HepG2 (cell line): ENCODE measurements around the gene SLC25A19. TPM values are rescaled to one million over a fixed set of nuclear protein-coding genes. Genes with fewer than 3 reads are reported as not detected.

Experiments
- E2F5 ChIP-seq: sonication (generic); formaldehyde crosslinking; conservative IDR thresholded peaks from 2 replicates; pipeline ENCODE4 v1.4.0; 2020; ENCODE audit warnings: missing genetic modification reagents
- FOXA1 ChIP-seq, 2 experiments: fragments of 450-650 bp in 1 of 2; sonication (generic) in 1 of 2; formaldehyde crosslinking in 1 of 2; IDR thresholded peaks; 2 replicates each; pipeline versions ENCODE4 v1.4.0 to v1.6.1; 2016 to 2020; ENCODE audit warnings: missing genetic modification reagents in 1 of 2
- FUBP1 ChIP-seq: sonication (generic); formaldehyde crosslinking; IDR thresholded peaks from 2 replicates; pipeline ENCODE4 v1.5.1; 2020; ENCODE audit warnings: missing genetic modification reagents, mild to moderate bottlenecking, borderline replicate concordance
- GABPB1 ChIP-seq: IDR thresholded peaks from 2 replicates; pipeline ENCODE4 v1.6.1; 2016; ENCODE audit warnings: mild to moderate bottlenecking, missing genetic modification reagents, moderate library complexity, missing compliant biosample characterization
- HMGXB4 ChIP-seq, 2 experiments: sonication (generic) in 1 of 2; formaldehyde crosslinking in 1 of 2; IDR thresholded peaks; 2 replicates each; pipeline versions ENCODE4 v1.4.0 to v1.6.1; 2018 to 2020; ENCODE audit warnings: missing genetic modification reagents in 2 of 2, borderline replicate concordance in 1 of 2, low read depth in 1 of 2, mild to moderate bottlenecking in 1 of 2, missing biosample characterization in 1 of 2
- HNRNPL ChIP-seq: fragments of 200-400 bp; formaldehyde crosslinking; IDR thresholded peaks from 2 replicates; pipeline ENCODE4 v1.6.1; 2017; ENCODE audit warnings: mild to moderate bottlenecking, low read depth, low read length
- IKZF5 ChIP-seq: IDR thresholded peaks from 2 replicates; pipeline ENCODE4 v1.6.1; 2018; ENCODE audit warnings: missing genetic modification reagents, mild to moderate bottlenecking, missing compliant biosample characterization
- LRRFIP1 ChIP-seq: sonication (generic); formaldehyde crosslinking; conservative IDR thresholded peaks from 2 replicates; pipeline ENCODE4 v1.4.0; 2020; ENCODE audit warnings: missing genetic modification reagents
- SSRP1 ChIP-seq: IDR thresholded peaks from 2 replicates; pipeline ENCODE4 v1.6.1; 2016; ENCODE audit warnings: control low read depth
- ZBTB37 ChIP-seq: sonication (generic); formaldehyde crosslinking; IDR thresholded peaks from 2 replicates; pipeline ENCODE4 v1.4.0; 2020; ENCODE audit warnings: mild to moderate bottlenecking, missing genetic modification reagents
- ZKSCAN5 ChIP-seq: sonication (generic); formaldehyde crosslinking; IDR thresholded peaks from 2 replicates; pipeline ENCODE4 v1.5.1; 2020; ENCODE audit warnings: mild to moderate bottlenecking, missing genetic modification reagents
- ZMYM4 ChIP-seq: sonication (generic); formaldehyde crosslinking; IDR thresholded peaks from 2 replicates; pipeline ENCODE4 v1.8.1; 2023; ENCODE audit warnings: mild to moderate bottlenecking, missing genetic modification reagents
- polyA plus RNA-seq, 8 experiments: library from polyadenylated mRNA; depleted of rRNA in 3 of 8; stranded (reverse) in 7 of 8; unstranded in 1 of 8; fragments of >200 nt; fragmentation: Illumina TruSeq in 4 of 8; extraction: Trizol in 4 of 8; gene quantifications; 2 replicates each; pipeline versions ENCODE4 v1.2.1 to v1.2.3, GENCODE V29; 2011 to 2016; ENCODE audit warnings: low read depth in 4 of 8, missing spikeins in 1 of 8, mixed read lengths in 1 of 8; ENCODE audit not compliant: insufficient read depth in 1 of 8
- total RNA-seq, 5 experiments: library from RNA; depleted of rRNA; stranded (reverse); fragments of >200 nt; fragmentation: Illumina TruSeq; extraction: Trizol; gene quantifications; 2 replicates each; pipeline ENCODE4 v1.2.3, GENCODE V29; 2016; ENCODE audit warnings: low read depth in 1 of 5

Gene SLC25A19
- total and polyA plus RNA-seq, 2 of the 13 experiments (the other 11 are each of a cell fraction or from before 2014, with no cell fraction given): 24.4 to 41.4 TPM

- TF ChIP-seq LRRFIP1 (CRISPR knock-in tag) (no peak), ZKSCAN5 (CRISPR knock-in tag) (no peak), ZMYM4 (CRISPR knock-in tag) (0 out of 2 replicates have a peak, but pooled peaks have one; percentile 33), FUBP1 (CRISPR knock-in tag) (no peak), HNRNPL (peak; percentile 47; the same call in 1 of the 2 replicates), IKZF5 (no peak), E2F5 (CRISPR knock-in tag) (no peak), SSRP1 (CRISPR knock-in tag) (0 out of 2 replicates have a peak, but pooled peaks have one; percentile 28), GABPB1 (peak; percentile 22; the same call in 1 of the 2 replicates), HMGXB4 (CRISPR knock-in tag; IDR thresholded peaks at IDR 0.05; ENCODE audit: borderline replicate concordance in 1 of 2, low read depth in 1 of 2) (peak; percentile 42 to 73; a peak in 2 of 4 replicates), FOXA1 (IDR thresholded peaks at IDR 0.05) (no peak), FOXA1 (CRISPR knock-in tag; IDR thresholded peaks at IDR 0.05) (no peak), ZBTB37 (CRISPR knock-in tag) (no peak)
These were observed 48.7 kb downstream of the SLC25A19 start (continued) for GRCh38 chr17:75240394-75241142.
